ENCODE results near the gene NECTIN4. TPM values are rescaled to one million over a fixed set of nuclear protein-coding genes. Genes with fewer than 3 reads are reported as not detected.
A peak's percentile ranks its signal among the peaks of the same experiment; 100 is the strongest.

Gene NECTIN4
- total RNA-seq, 2 donors from 2014 or later = 4.6 to 7.8 TPM

- TF ChIP-seq CTCF (IDR thresholded peaks at IDR 0.05) = no peak
- Histone ChIP-seq H3K4me1 (peaks cover 3% of the 10 kb centered on the region), H3K27ac (no peak overlapping the region), H3K9me3 (no peaks in the 10 kb centered on the region), H3K36me3 (no peaks in the 10 kb centered on the region), H3K27me3 (no peaks in the 10 kb centered on the region), H3K9ac (ENCODE audit: low read depth in 2 of 2, low read length in 2 of 2) (no peak overlapping the region), H3K4me3 (no peak overlapping the region)
- DNase-seq = no peak
- intact Hi-C loops (cut with DNase I) = no loop called here
These were observed 4.2 kb downstream of the NECTIN4 start for GRCh38 chr1:161085165-161085564.

GRCh38 chr1:161084597-161084988 is 4.8 kb downstream of the NECTIN4 start:
- Histone ChIP-seq H3K9me3 (no peaks in the 10 kb centered on the region), H3K4me3 (no peak overlapping the region), H3K9ac (ENCODE audit: low read depth in 2 of 2, low read length in 2 of 2) (no peak overlapping the region), H3K27ac (no peak overlapping the region), H3K36me3 (no peaks in the 10 kb centered on the region), H3K27me3 (no peaks in the 10 kb centered on the region), H3K4me1 (peaks cover 3% of the 10 kb centered on the region)
- no peak for DNase-seq
- no peak for TF ChIP-seq CTCF (IDR thresholded peaks at IDR 0.05)
- intact Hi-C loops (cut with DNase I) = no loop called here

GRCh38 chr1:161083748-161084596 is 5.4 kb downstream of the NECTIN4 start:
- Histone ChIP-seq H3K9ac (ENCODE audit: low read depth in 2 of 2, low read length in 2 of 2) (no peak overlapping the region), H3K4me3 (no peak overlapping the region), H3K27ac (peak overlapping the region; percentile 40), H3K4me1 (peaks cover 3% of the 10 kb centered on the region), H3K27me3 (no peaks in the 10 kb centered on the region), H3K9me3 (no peaks in the 10 kb centered on the region), H3K36me3 (no peaks in the 10 kb centered on the region)
- no peak for DNase-seq
- no peak for TF ChIP-seq CTCF (IDR thresholded peaks at IDR 0.05)
- intact Hi-C loops (cut with DNase I) = no loop called here

- peak; percentile 90 for DNase-seq
- peak overlapping the region; percentile 40 for H3K27ac ChIP-seq
- no peaks in the 10 kb centered on the region for H3K9me3 ChIP-seq
- H3K4me3 ChIP-seq = no peak overlapping the region
- TF ChIP-seq CTCF (IDR thresholded peaks at IDR 0.05) = no peak
- no peaks in the 10 kb centered on the region for H3K36me3 ChIP-seq
- peaks cover 3% of the 10 kb centered on the region for H3K4me1 ChIP-seq
- H3K27me3 ChIP-seq = no peaks in the 10 kb centered on the region
- intact Hi-C loops (cut with DNase I) = no loop called here
- H3K9ac ChIP-seq (ENCODE audit: low read depth in 2 of 2, low read length in 2 of 2) = no peak overlapping the region
These were observed 6.2 kb downstream of the NECTIN4 start for GRCh38 chr1:161082996-161083747.

- H3K4me3 ChIP-seq = no peak overlapping the region
- no peaks in the 10 kb centered on the region for H3K27me3 ChIP-seq
- no peak overlapping the region for H3K27ac ChIP-seq
- H3K4me1 ChIP-seq = peaks cover 3% of the 10 kb centered on the region
- H3K9ac ChIP-seq (ENCODE audit: low read depth in 2 of 2, low read length in 2 of 2) = no peak overlapping the region
- intact Hi-C loops (cut with DNase I) = no loop called here
- no peaks in the 10 kb centered on the region for H3K36me3 ChIP-seq
- no peak for TF ChIP-seq CTCF (IDR thresholded peaks at IDR 0.05)
- DNase-seq = no peak
- H3K9me3 ChIP-seq = no peaks in the 10 kb centered on the region
These were observed 6.9 kb downstream of the NECTIN4 start for GRCh38 chr1:161082483-161082882.
